Immature natural killer cell (primary cell): ENCODE results near the gene KANSL1. TPM values are rescaled to one million over a fixed set of nuclear protein-coding genes. Genes with fewer than 3 reads are reported as not detected.
"Not testable (repeated sequence)": the region's sequence is repeated elsewhere in the genome, so short reads cannot be mapped to it uniquely, and the experiment has no call there.

Source experiments
- DNase-seq, 3 donors: peaks; one replicate each; pipeline ENCODE4 v3.0.0; 2022; ENCODE audit warnings: mixed read lengths in 1 of 3
- H3K27ac Mint-ChIP-seq, 6 donors: one replicate each; pipeline ENCODE4 v1.8.0; 2020; ENCODE audit warnings: mixed read lengths in 6 of 6, mild to moderate bottlenecking in 5 of 6, inconsistent platforms in 4 of 6, moderate library complexity in 3 of 6
- H3K27me3 Mint-ChIP-seq, 3 donors: one replicate each; pipeline ENCODE4 v1.8.0; 2020 to 2021; ENCODE audit warnings: low read depth in 3 of 3, mild to moderate bottlenecking in 3 of 3, mixed read lengths in 3 of 3, moderate library complexity in 3 of 3, inconsistent platforms in 1 of 3
- H3K36me3 Mint-ChIP-seq, 3 donors: one replicate each; pipeline ENCODE4 v1.8.0; 2020; ENCODE audit warnings: mixed read lengths in 3 of 3, inconsistent platforms in 2 of 3, mild to moderate bottlenecking in 2 of 3
- H3K4me1 Mint-ChIP-seq, 2 donors: one replicate each; pipeline ENCODE4 v1.8.0; 2020; ENCODE audit warnings: inconsistent platforms in 2 of 2, mild to moderate bottlenecking in 2 of 2, mixed read lengths in 2 of 2, moderate library complexity in 1 of 2
- H3K4me3 Mint-ChIP-seq, 5 donors: one replicate each; pipeline ENCODE4 v1.8.0; 2020; ENCODE audit warnings: mild to moderate bottlenecking in 5 of 5, mixed read lengths in 5 of 5, inconsistent platforms in 3 of 5, moderate library complexity in 3 of 5
- H3K9me3 Mint-ChIP-seq, 6 donors: one replicate each; pipeline ENCODE4 v1.8.0; 2020; ENCODE audit warnings: mild to moderate bottlenecking in 6 of 6, mixed read lengths in 6 of 6, inconsistent platforms in 4 of 6, moderate library complexity in 3 of 6
- polyA plus RNA-seq, 3 donors: library from polyadenylated mRNA; unstranded; fragments of 300-500 nt; fragmentation: Illumina TruSeq; gene quantifications; one replicate each; pipeline ENCODE4 v1.2.3, GENCODE V29; 2021

The KANSL1 gene
- 10 to 100 TPM in 1 of 3 donors, 1 to 10 TPM in 2; 3.3 to 21.9 (median 8.6) TPM for polyA plus RNA-seq

- H3K36me3 Mint-ChIP-seq, result peaks cover 0 to 6% (median 4%) of the 10 kb centered on the region in 3 donors
- peak within 1 kb of the TSS; percentile 95 to 100 (median 99) for H3K4me3 Mint-ChIP-seq
- no peak for DNase-seq
- H3K27me3 Mint-ChIP-seq, result peaks cover 17 to 31% (median 28%) of the 10 kb centered on the region in 3 donors
- H3K9me3 Mint-ChIP-seq, result no peaks in the 10 kb centered on the region
- peaks cover 54 to 70% of the 10 kb centered on the region in 2 donors for H3K4me1 Mint-ChIP-seq
- peak within 1 kb of the TSS; percentile 98 to 100 (median 99) for H3K27ac Mint-ChIP-seq
Observed at GRCh38 chr17:46193151-46193625, at the start of gene KANSL1. Gene KANSL1, minus strand, starts transcription at chr17:46193429. Its CDS starts 21,286 bp downstream, at chr17:46172143.

- not testable (repeated sequence) for DNase-seq, H3K36me3 Mint-ChIP-seq, H3K27me3 Mint-ChIP-seq
Observed at GRCh38 chr17:46231359-46231758, 38.1 kb upstream of the KANSL1 start.

GRCh38 chr17:46225274-46225794 is 32.1 kb upstream of the KANSL1 start:
- H3K9me3 Mint-ChIP-seq, H3K4me1 Mint-ChIP-seq, H3K27me3 Mint-ChIP-seq, H3K36me3 Mint-ChIP-seq: not testable (repeated sequence)
- peak; percentile 86 to 95 (median 93) for DNase-seq
- Mint-ChIP-seq H3K4me3 (peak overlapping the region; percentile 87 to 95 (median 89)), H3K27ac (peak overlapping the region; percentile 60 to 93 (median 76))

More at GRCh38 chr17:46231359-46231758, 38.1 kb upstream of the KANSL1 start:
- not testable (repeated sequence) for H3K4me1 Mint-ChIP-seq, H3K4me3 Mint-ChIP-seq, H3K9me3 Mint-ChIP-seq, H3K27ac Mint-ChIP-seq

GRCh38 chr17:46224864-46225263 is 31.6 kb upstream of the KANSL1 start:
- not testable (repeated sequence) for H3K4me1 Mint-ChIP-seq, H3K36me3 Mint-ChIP-seq, H3K9me3 Mint-ChIP-seq, DNase-seq, H3K27me3 Mint-ChIP-seq
- H3K4me3 Mint-ChIP-seq, result peak overlapping the region; percentile 87 to 95 (median 89)
- H3K27ac Mint-ChIP-seq, result peak overlapping the region in 1 of 6 donors; percentile 65

GRCh38 chr17:46223041-46223440 is 29.8 kb upstream of the KANSL1 start:
- not testable (repeated sequence) for H3K9me3 Mint-ChIP-seq, H3K27ac Mint-ChIP-seq, H3K36me3 Mint-ChIP-seq, H3K4me3 Mint-ChIP-seq, H3K27me3 Mint-ChIP-seq, DNase-seq, H3K4me1 Mint-ChIP-seq

- no peak for DNase-seq
- Mint-ChIP-seq H3K9me3 (no peaks in the 10 kb centered on the region), H3K36me3 (peaks cover 4 to 10% (median 9%) of the 10 kb centered on the region in 3 donors), H3K27ac (peak overlapping the region in 1 of 6 donors; percentile 7), H3K4me3 (no peak overlapping the region), H3K27me3 (peaks cover 0 to 3% (median 0%) of the 10 kb centered on the region in 3 donors), H3K4me1 (peaks cover 12 to 22% of the 10 kb centered on the region in 2 donors)
Observed at GRCh38 chr17:46216682-46217081, 23.5 kb upstream of the KANSL1 start.

- Mint-ChIP-seq H3K4me1 (peaks cover 12 to 28% of the 10 kb centered on the region in 2 donors), H3K27ac (peak overlapping the region; percentile 69 to 92 (median 76)), H3K4me3 (peak overlapping the region in 4 of 5 donors; percentile 51 to 72 (median 60)), H3K27me3 (peaks cover 0 to 3% (median 0%) of the 10 kb centered on the region in 3 donors), H3K36me3 (peaks cover 4 to 13% (median 10%) of the 10 kb centered on the region in 3 donors), H3K9me3 (no peaks in the 10 kb centered on the region)
- peak; percentile 69 to 79 (median 74) for DNase-seq
Observed at GRCh38 chr17:46212634-46213435, 19.6 kb upstream of the KANSL1 start.

- Mint-ChIP-seq H3K27me3 (no peaks in the 10 kb centered on the region), H3K4me3 (no peak overlapping the region), H3K36me3 (peaks cover 0 to 4% (median 0%) of the 10 kb centered on the region in 3 donors), H3K9me3 (no peaks in the 10 kb centered on the region), H3K4me1 (peaks cover 9 to 17% of the 10 kb centered on the region in 2 donors), H3K27ac (peak overlapping the region in 2 of 6 donors; percentile 42 to 55)
- DNase-seq, result no peak
Observed at GRCh38 chr17:46208997-46209396, 15.8 kb upstream of the KANSL1 start.

GRCh38 chr17:46205975-46206374 is 12.7 kb upstream of the KANSL1 start:
- H3K27ac Mint-ChIP-seq, result peak overlapping the region in 1 of 6 donors; percentile 41
- H3K9me3 Mint-ChIP-seq, result no peaks in the 10 kb centered on the region

GRCh38 chr17:46202424-46202823 is 9.2 kb upstream of the KANSL1 start:
- Mint-ChIP-seq H3K4me3 (no peak overlapping the region), H3K9me3 (no peaks in the 10 kb centered on the region), H3K36me3 (no peaks in the 10 kb centered on the region), H3K27me3 (peaks cover 0 to 4% (median 1%) of the 10 kb centered on the region in 3 donors), H3K4me1 (peaks cover 2 to 5% of the 10 kb centered on the region in 2 donors), H3K27ac (no peak overlapping the region)
- no peak for DNase-seq

More at GRCh38 chr17:46205975-46206374, 12.7 kb upstream of the KANSL1 start:
- Mint-ChIP-seq H3K36me3 (peaks cover 0 to 4% (median 0%) of the 10 kb centered on the region in 3 donors), H3K4me3 (no peak overlapping the region), H3K27me3 (peaks cover 0 to 4% (median under 1%) of the 10 kb centered on the region in 3 donors), H3K4me1 (no peaks in the 10 kb centered on the region)
- no peak for DNase-seq

- H3K4me1 Mint-ChIP-seq, result peaks cover 2 to 11% of the 10 kb centered on the region in 2 donors
- H3K27ac Mint-ChIP-seq, result no peak overlapping the region
- H3K36me3 Mint-ChIP-seq, result peaks cover 0 to 4% (median 0%) of the 10 kb centered on the region in 3 donors
- peaks cover 0 to 6% (median 1%) of the 10 kb centered on the region in 3 donors for H3K27me3 Mint-ChIP-seq
- no peak for DNase-seq
- H3K9me3 Mint-ChIP-seq, result no peaks in the 10 kb centered on the region
- H3K4me3 Mint-ChIP-seq, result no peak overlapping the region
Observed at GRCh38 chr17:46201491-46201890, 8.3 kb upstream of the KANSL1 start.

GRCh38 chr17:46200197-46200596 is 7.0 kb upstream of the KANSL1 start:
- Mint-ChIP-seq H3K4me3 (no peak overlapping the region), H3K27ac (peak overlapping the region in 1 of 6 donors; percentile 57)
- no peak for DNase-seq

GRCh38 chr17:46199379-46199778 is 6.2 kb upstream of the KANSL1 start:
- Mint-ChIP-seq H3K27ac (peak overlapping the region in 4 of 6 donors; percentile 14 to 79 (median 55)), H3K9me3 (no peaks in the 10 kb centered on the region), H3K4me3 (no peak overlapping the region), H3K4me1 (peaks cover 14 to 24% of the 10 kb centered on the region in 2 donors), H3K36me3 (peaks cover 0 to 4% (median 0%) of the 10 kb centered on the region in 3 donors), H3K27me3 (peaks cover 5 to 10% (median 5%) of the 10 kb centered on the region in 3 donors)
- no peak for DNase-seq

More at GRCh38 chr17:46200197-46200596, 7.0 kb upstream of the KANSL1 start:
- H3K36me3 Mint-ChIP-seq, result peaks cover 0 to 4% (median 0%) of the 10 kb centered on the region in 3 donors
- peaks cover 0 to 6% (median 1%) of the 10 kb centered on the region in 3 donors for H3K27me3 Mint-ChIP-seq
- H3K9me3 Mint-ChIP-seq, result no peaks in the 10 kb centered on the region
- H3K4me1 Mint-ChIP-seq, result peaks cover 6 to 16% of the 10 kb centered on the region in 2 donors

GRCh38 chr17:46198233-46198632 is 5.0 kb upstream of the KANSL1 start:
- DNase-seq, result no peak
- Mint-ChIP-seq H3K4me1 (peaks cover 17 to 29% of the 10 kb centered on the region in 2 donors), H3K4me3 (no peak overlapping the region), H3K27me3 (peaks cover 12 to 20% (median 14%) of the 10 kb centered on the region in 3 donors), H3K9me3 (no peaks in the 10 kb centered on the region), H3K27ac (peak overlapping the region in 1 of 6 donors; percentile 57), H3K36me3 (peaks cover 0 to 4% (median 0%) of the 10 kb centered on the region in 3 donors)
